Activated CD4-positive, alpha-beta T cell treated with anti-CD3 and anti-CD28 coated beads for 4 hours (primary cell): ENCODE data around the gene WAPL.

Experiments used
- DNase-seq, 2 donors: peaks; one replicate each; pipeline ENCODE4 v3.0.0-alpha.2; 2020

The WAPL gene

DNA sequence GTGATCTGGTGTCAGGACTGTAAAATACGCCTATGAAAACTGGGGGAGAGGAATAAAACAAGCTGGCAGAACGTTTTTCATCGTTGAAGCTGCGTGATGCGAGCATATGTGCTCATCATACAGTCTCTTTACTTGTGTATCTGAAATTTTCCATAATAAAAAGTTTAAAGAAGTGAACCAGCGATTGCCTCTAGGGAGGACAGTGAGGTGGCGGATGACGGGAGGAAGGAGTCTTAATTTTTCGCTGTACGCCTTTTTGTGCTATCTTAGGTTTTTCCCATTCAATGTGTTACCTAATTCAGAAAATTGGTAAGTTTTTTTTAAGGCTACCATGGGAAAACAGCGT, 891 bp upstream of the WAPL start:
- DNase-seq = no peak

DNA sequence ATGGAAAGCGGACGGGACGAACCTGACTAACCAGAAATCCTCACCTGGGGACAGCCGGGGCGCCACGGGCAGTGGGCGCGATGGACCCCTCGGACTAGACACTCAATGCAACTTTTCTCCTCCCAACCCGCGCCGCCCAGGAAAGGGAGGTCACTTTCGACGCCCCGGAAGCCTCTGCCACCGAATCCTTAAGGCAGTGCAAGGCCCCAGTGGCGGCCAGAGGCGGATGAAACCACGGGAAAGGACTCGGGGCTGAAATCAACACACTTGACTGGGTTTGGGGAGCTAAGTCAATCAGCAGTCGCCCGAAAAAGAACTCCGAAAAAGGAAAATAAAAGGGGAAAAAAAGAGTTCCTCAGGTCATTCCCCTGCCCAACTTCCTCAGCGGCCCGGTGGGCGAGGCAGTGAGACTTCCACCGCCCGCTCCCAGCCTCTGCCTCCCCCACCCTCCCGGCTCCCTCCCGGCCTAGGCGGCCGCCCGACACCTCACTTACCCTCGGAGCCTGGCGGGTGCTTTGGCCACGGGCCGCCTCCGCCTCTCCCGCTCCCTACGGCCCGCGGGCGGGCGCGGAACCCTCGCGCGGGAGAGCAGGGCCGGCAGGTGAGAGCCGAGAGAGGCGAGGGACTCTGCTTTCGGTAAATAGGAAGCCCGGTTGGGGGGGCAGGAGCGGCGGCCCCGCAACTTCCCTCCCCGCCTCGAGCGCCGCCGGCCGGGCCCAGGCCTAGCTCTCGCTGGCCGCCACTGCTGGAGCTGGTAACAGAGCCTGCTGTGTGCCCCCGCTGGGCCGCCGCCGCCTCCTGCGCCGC, 518 bp downstream of the WAPL start:
- peak; percentile 10 to 31 for DNase-seq

GRCh38 chr10:86518781-86519180, 2.8 kb downstream of the WAPL start:
- DNase-seq = no peak

GRCh38 chr10:86512137-86512536, 9.5 kb downstream of the WAPL start:
- DNase-seq = no peak

DNA sequence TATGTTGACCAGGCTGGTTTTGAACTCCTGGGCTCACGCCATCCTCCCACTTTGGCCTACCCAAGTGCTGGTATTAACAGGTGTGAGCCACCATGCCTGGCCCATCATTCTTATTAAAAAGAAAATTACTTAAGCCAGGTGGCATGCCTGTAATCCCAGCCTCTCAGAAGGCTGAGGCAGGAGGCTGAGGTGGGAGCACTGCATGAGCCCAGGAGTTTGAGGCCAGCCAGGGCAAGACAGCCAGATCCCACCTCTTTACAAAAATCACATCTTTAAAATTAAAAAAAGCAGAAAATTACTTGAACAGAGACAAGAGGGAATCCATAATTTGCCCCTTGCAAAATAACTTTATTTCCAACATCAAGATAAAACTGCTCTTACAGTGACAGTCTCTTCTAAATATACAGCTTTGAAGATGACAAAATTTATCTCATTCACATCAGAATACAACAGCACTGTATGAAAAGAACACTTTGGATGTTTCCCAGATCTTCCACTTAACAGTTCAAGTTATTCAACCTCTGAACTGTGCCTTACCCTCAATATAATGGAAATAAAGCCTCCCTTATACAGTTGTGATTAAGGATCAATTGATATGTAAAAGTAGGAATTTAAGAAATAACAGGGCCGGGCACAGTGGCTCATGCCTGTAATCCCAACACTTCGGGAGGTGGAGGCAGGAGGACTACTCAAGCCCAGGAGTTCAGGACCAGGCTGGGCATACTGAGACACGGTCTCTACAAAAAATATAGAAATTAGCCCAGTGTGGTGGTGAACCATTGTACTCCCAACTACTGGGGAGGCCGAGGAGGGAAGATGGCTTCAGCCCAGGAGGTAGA, 10.3 kb downstream of the WAPL start:
- DNase-seq = no peak

GRCh38 chr10:86509145-86509544, 12.4 kb downstream of the WAPL start:
- DNase-seq = no peak

DNA sequence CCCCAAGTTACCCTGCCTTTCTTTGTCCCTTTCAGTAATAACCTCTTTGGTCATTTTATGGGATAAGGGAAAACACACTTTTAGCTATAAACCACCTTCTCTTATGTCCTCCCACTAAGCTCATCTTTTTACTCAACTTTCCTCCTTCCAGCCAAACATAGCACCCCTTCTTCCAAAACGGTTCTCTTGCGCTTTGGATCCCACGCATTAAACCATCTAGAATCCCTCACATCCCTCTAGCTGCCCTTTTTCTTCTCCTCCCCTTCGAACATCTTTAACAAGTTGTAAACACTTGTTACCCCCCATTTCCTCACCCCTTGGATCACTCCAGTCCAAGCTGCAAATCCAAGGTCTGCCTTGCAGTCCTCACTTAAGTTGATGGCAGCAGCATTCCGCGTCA, 13.4 kb downstream of the WAPL start:
- DNase-seq = no peak

DNA sequence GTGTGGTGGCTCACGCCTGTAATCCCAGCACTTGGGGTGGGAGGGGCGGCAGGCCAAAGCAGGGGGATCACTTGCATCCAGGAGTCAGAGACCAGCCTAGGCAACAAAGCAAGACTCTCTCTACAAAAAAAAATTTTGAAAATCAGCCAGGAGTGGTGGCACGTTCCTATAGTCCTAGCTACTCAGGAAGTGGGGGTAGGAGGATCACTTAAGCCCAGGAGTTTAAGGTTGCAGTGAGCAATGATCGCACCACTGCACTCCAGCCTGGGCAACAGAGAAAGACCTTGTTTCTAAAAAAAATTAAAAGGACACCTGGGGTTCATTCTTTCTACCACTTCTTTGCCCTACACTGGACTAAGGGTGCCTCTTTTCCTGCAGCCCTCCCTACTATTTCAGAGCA, 15.1 kb downstream of the WAPL start:
- DNase-seq = no peak

DNA sequence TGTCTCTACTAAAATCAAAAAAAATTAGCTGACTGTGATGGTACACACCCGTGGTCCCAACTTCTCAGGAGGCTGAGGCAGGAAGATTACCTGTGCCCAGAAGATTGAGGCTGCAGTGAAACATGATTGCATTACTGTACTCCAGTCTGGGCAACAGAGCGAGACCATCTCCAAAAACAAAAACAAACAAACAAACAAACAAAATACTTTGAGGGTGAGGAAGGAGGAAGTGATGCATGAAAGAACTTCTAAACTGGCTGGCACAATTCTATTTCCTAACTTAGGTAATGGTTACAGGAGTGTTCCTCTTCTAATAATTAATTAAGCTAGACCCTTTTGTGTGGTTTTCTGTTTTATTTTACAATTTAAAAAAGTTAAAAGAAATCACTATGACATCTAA, 15.5 kb downstream of the WAPL start:
- no peak for DNase-seq

DNA sequence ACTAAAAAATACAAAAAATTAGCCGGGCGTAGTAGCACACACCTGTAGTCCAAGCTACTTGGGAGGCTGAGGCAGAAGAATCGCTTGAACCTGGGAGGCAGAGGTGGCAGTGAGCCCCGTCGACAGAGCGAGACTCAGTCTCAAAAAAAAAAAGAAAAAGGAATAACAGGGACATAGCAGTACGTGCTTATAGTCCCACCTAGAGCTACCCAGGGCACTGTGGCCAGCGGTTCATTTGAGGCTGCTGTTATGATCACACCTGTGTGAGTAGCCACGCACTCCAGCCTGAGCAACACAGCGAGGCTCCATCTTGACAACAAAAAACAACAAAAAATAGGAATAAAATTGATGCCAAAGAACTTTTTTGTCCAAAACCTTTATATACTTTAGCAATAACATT, 17.1 kb downstream of the WAPL start:
- no peak for DNase-seq

DNA sequence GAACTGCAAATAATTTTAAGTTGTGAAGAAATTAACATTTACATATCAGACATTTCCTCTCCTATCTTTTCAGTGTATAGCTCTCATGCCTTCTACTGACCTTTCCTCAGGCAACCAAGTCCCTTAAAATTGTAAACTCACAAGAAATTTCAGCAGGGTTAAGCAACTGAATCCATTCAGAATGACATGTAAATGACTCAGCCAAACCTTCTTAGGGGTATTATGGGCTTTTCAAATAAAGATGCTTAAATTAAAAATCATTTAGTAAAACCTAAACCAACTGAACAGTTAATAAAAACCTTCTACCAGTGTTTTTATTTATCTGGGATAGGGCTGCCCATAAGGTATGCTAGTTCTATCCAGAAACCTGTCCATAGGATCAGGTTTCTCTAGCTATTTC, 20.7 kb downstream of the WAPL start:
- no peak for DNase-seq

DNA sequence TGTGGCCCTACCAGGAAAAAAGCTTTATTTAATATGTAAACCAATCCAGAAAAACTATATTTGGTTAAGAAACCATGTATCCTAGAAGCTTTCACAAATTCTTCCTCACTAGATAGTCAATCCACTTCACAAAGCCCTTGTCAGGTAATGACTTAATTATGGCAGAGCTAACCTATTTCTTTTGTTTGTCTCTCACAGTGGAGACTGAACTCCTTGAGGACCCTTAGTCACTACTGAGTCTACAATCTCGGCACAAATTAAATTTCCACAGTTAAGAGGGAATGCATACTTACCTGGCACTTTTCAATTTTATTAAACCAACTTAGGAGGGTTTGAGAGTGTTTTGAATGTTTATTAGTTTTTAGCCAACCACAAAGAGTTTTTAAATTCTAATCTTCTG, 23.0 kb downstream of the WAPL start:
- no peak for DNase-seq

GRCh38 chr10:86497621-86498020, 24.0 kb downstream of the WAPL start:
- no peak for DNase-seq

- no peak for DNase-seq
Observed at GRCh38 chr10:86489960-86490612, 31.5 kb downstream of the WAPL start.

DNA sequence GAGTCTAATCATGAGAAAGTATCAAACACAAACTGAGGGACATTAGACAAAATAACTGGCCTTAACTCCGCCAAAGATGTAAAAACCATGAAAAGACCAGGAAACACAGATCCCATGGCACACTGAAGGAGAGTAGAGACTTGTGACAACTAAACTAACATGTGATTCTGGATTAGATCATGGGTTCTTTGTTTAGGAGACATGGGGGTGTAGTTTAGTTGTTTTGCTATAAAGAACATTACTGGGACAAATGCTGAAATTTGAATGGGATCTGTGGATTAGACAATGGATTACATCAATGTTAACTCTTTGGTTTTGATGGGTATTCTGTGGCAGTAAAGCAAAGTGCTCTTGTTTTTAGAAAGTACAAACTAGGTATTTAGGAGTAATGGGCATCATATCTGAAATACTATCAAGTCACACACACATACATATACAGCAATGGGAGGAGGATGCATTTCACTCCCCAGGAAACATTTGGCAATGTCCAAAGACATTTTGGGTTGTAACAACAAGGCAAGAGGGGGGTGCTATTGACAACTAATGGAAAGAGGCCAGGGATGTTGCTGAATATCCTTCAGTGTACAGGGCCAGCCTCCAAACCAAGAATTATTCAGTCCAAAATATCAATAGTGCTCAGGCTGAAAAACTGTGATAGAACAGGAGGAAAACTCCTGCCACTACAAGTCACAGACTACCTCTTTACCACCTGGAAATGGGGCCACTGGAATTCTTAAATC, 32.4 kb downstream of the WAPL start:
- DNase-seq = no peak

DNA sequence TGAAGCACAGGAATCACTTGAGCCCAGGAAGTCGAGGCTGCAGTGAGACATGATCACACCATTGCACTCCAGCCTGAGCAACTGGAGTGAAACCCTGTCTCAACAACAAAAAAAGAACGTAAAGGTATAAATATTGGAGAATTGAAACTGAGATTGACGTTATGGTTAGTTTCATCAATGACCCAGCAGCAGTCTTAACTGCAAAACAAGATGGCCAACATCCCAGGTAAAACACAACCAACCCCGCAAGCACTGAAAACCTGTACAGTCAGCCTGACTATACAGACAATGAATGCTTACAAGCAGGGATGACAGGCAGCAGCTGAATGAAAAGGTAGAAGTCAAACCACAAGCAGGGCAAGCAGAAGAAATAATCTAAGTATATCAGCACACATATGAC, 34.7 kb downstream of the WAPL start:
- DNase-seq = no peak

DNA sequence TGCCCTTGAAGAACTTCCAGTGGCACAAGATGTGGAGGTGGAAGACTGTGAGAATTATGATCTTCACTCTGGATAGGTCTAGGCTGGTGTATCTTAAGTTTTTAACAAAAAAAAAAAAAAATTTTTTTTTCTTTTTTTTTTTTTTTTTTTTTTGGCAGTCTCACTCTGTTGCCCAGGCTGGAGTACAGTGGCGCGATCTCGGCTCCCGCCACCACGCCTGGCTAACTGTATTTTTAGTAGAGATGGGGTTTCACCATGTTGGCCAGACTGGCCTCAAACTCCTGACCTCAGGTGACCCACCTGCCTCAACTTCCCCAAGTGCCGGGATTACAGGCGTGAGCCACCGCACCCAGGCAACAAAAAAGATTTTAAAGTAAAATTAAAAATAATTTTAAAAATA, 37.9 kb downstream of the WAPL start:
- DNase-seq = no peak

- no peak for DNase-seq
Observed at GRCh38 chr10:86481761-86482160, 39.8 kb downstream of the WAPL start.

- DNase-seq = no peak
Observed at GRCh38 chr10:86480571-86480970, 41.0 kb downstream of the WAPL start.

- no peak for DNase-seq
Observed at GRCh38 chr10:86472061-86472460, 49.5 kb downstream of the WAPL start.

DNA sequence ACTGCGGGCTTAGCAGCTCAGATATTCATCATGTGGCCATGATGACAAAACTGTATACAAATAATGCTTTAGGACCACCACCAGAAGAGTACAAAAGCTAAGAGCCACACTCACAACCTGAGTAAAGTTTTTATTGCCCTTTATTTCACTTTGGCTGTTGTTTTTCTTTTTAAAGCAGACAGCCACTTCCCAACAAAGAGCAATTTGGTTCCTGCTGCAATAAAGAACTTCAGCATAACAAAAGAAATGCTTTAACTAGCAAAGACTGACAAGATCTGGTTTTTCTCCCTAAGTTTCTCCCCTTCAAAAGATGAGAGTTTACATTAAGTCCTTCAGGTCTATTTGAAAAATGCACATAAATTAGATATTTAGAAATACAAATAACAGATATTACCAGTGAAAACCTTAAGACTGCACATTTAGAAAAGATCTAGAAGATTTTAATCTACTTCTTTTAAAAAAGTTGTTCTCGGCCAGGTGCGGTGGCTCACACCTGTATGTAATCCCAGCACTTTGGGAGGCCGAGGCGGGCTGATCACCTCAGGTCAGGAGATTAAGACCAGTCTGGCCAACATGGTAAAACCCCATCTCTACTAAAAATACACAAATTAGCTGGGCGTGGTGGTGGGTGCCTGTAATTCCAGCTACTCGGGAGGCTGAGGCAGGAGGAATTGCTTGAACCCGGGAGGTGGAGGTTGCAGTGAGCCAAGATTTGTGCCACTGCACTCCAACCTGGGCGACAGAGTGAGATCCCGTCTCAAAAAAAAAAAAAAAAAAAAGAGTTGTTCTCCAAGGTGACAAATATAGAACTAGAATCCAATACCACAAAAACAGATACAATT, 59.4 kb downstream of the WAPL start:
- no peak for DNase-seq

- no peak for DNase-seq
Observed at GRCh38 chr10:86451604-86451960, 70.0 kb downstream of the WAPL start.
